T-helper 2 cell treated with Interferon-gamma antibody and Interleukin-4, amounts not matched to agents 5 μg/mL and 100 μg/mL, for 36 hours (primary cell): ENCODE results near the gene HBG1.
"Not testable (repeated sequence)": the region's sequence is repeated elsewhere in the genome, so short reads cannot be mapped to it uniquely, and the experiment has no call there.

Source experiments
- DNase-seq: peaks from one replicate; pipeline ENCODE4 v3.0.0; 2021; ENCODE audit warnings: low spot score
- H3K27ac Mint-ChIP-seq: one replicate; pipeline ENCODE4 v1.8.0; 2021; ENCODE audit warnings: mild to moderate bottlenecking, mixed read lengths
- H3K27me3 Mint-ChIP-seq: one replicate; pipeline ENCODE4 v1.8.0; 2021; ENCODE audit warnings: low read depth, mixed read lengths
- H3K36me3 Mint-ChIP-seq: one replicate; pipeline ENCODE4 v1.8.0; 2021; ENCODE audit warnings: low read depth, mixed read lengths
- H3K4me1 Mint-ChIP-seq: one replicate; pipeline ENCODE4 v1.8.0; 2021; ENCODE audit warnings: low read depth, mixed read lengths
- H3K4me3 Mint-ChIP-seq: one replicate; pipeline ENCODE4 v1.8.0; 2022; ENCODE audit warnings: mild to moderate bottlenecking, moderate library complexity, mixed read lengths
- H3K9me3 Mint-ChIP-seq: one replicate; pipeline ENCODE4 v1.8.0; 2021; ENCODE audit warnings: mixed read lengths

HBG1 gene

GRCh38 chr11:5266609-5267008, 17.0 kb upstream of the HBG1 start:
- Mint-ChIP-seq H3K27ac (no peak overlapping the region), H3K4me1 (no peaks in the 10 kb centered on the region), H3K4me3 (no peak overlapping the region), H3K9me3 (no peaks in the 10 kb centered on the region), H3K27me3 (peaks cover 2% of the 10 kb centered on the region), H3K36me3 (no peaks in the 10 kb centered on the region)
- no peak for DNase-seq

- no peak overlapping the region for H3K4me3 Mint-ChIP-seq
- peaks cover 2% of the 10 kb centered on the region for H3K27me3 Mint-ChIP-seq
- no peaks in the 10 kb centered on the region for H3K4me1 Mint-ChIP-seq
- H3K36me3 Mint-ChIP-seq: no peaks in the 10 kb centered on the region
- H3K9me3 Mint-ChIP-seq: no peaks in the 10 kb centered on the region
- DNase-seq: no peak
- H3K27ac Mint-ChIP-seq: no peak overlapping the region
Observed at GRCh38 chr11:5265832-5266231, 16.2 kb upstream of the HBG1 start.

GRCh38 chr11:5258543-5259262, 9.0 kb upstream of the HBG1 start:
- no peak for DNase-seq
- Mint-ChIP-seq H3K4me3 (no peak overlapping the region), H3K4me1 (no peaks in the 10 kb centered on the region), H3K27ac (no peak overlapping the region), H3K27me3 (no peaks in the 10 kb centered on the region), H3K9me3 (no peaks in the 10 kb centered on the region), H3K36me3 (no peaks in the 10 kb centered on the region)

- no peaks in the 10 kb centered on the region for H3K9me3 Mint-ChIP-seq
- no peak for DNase-seq
- no peaks in the 10 kb centered on the region for H3K4me1 Mint-ChIP-seq
- H3K4me3 Mint-ChIP-seq: no peak overlapping the region
- H3K27me3 Mint-ChIP-seq: no peaks in the 10 kb centered on the region
- H3K27ac Mint-ChIP-seq: no peak overlapping the region
- no peaks in the 10 kb centered on the region for H3K36me3 Mint-ChIP-seq
Observed at GRCh38 chr11:5257296-5257695, 7.6 kb upstream of the HBG1 start.

- not testable (repeated sequence) for H3K36me3 Mint-ChIP-seq, H3K27ac Mint-ChIP-seq, H3K4me1 Mint-ChIP-seq, H3K9me3 Mint-ChIP-seq, H3K27me3 Mint-ChIP-seq, DNase-seq, H3K4me3 Mint-ChIP-seq
Observed at GRCh38 chr11:5254646-5255413, 5.2 kb upstream of the HBG1 start, which contains the start of gene HBG2. Gene HBG2, minus strand, starts transcription at chr11:5254781. Its CDS starts 53 bp downstream, at chr11:5254728.

GRCh38 chr11:5254023-5254422, 4.4 kb upstream of the HBG1 start:
- not testable (repeated sequence) for H3K27ac Mint-ChIP-seq, H3K4me3 Mint-ChIP-seq, H3K9me3 Mint-ChIP-seq, H3K27me3 Mint-ChIP-seq, H3K36me3 Mint-ChIP-seq, DNase-seq, H3K4me1 Mint-ChIP-seq

- not testable (repeated sequence) for H3K27ac Mint-ChIP-seq, H3K4me3 Mint-ChIP-seq, H3K27me3 Mint-ChIP-seq, H3K9me3 Mint-ChIP-seq, H3K4me1 Mint-ChIP-seq, DNase-seq, H3K36me3 Mint-ChIP-seq
Observed at GRCh38 chr11:5253440-5253839, 3.8 kb upstream of the HBG1 start.

- Mint-ChIP-seq H3K27me3 (no peaks in the 10 kb centered on the region), H3K4me3 (no peak overlapping the region), H3K4me1 (no peaks in the 10 kb centered on the region), H3K27ac (no peak overlapping the region), H3K9me3 (no peaks in the 10 kb centered on the region), H3K36me3 (no peaks in the 10 kb centered on the region)
- no peak for DNase-seq
Observed at GRCh38 chr11:5252919-5253265, 3.2 kb upstream of the HBG1 start.

GRCh38 chr11:5252192-5252918, 2.7 kb upstream of the HBG1 start:
- Mint-ChIP-seq H3K4me3 (no peak overlapping the region), H3K9me3 (no peaks in the 10 kb centered on the region), H3K27ac (no peak overlapping the region), H3K36me3 (no peaks in the 10 kb centered on the region), H3K4me1 (no peaks in the 10 kb centered on the region), H3K27me3 (no peaks in the 10 kb centered on the region)
- no peak for DNase-seq

- Mint-ChIP-seq H3K9me3 (no peaks in the 10 kb centered on the region), H3K4me1 (no peaks in the 10 kb centered on the region)
Observed at GRCh38 chr11:5251746-5252145, 2.1 kb upstream of the HBG1 start.

GRCh38 chr11:5250543-5251204, 1.0 kb upstream of the HBG1 start:
- H3K27ac Mint-ChIP-seq: no peak overlapping the region
- no peaks in the 10 kb centered on the region for H3K4me1 Mint-ChIP-seq
- H3K4me3 Mint-ChIP-seq: no peak overlapping the region
- H3K9me3 Mint-ChIP-seq: no peaks in the 10 kb centered on the region
- no peak for DNase-seq
- H3K36me3 Mint-ChIP-seq: no peaks in the 10 kb centered on the region
- H3K27me3 Mint-ChIP-seq: no peaks in the 10 kb centered on the region

More at GRCh38 chr11:5251746-5252145, 2.1 kb upstream of the HBG1 start:
- Mint-ChIP-seq H3K27ac (no peak overlapping the region), H3K4me3 (no peak overlapping the region), H3K36me3 (no peaks in the 10 kb centered on the region), H3K27me3 (no peaks in the 10 kb centered on the region)
- no peak for DNase-seq

GRCh38 chr11:5248498-5248897, 1.2 kb downstream of the HBG1 start:
- H3K9me3 Mint-ChIP-seq, DNase-seq, H3K36me3 Mint-ChIP-seq, H3K4me1 Mint-ChIP-seq, H3K27me3 Mint-ChIP-seq, H3K27ac Mint-ChIP-seq, H3K4me3 Mint-ChIP-seq: not testable (repeated sequence)

- Mint-ChIP-seq H3K36me3 (no peaks in the 10 kb centered on the region), H3K27ac (no peak overlapping the region), H3K27me3 (peaks cover 3% of the 10 kb centered on the region), H3K9me3 (no peaks in the 10 kb centered on the region), H3K4me3 (no peak overlapping the region), H3K4me1 (no peaks in the 10 kb centered on the region)
- DNase-seq: no peak
Observed at GRCh38 chr11:5247472-5248192, 2.0 kb downstream of the HBG1 start.
